Vagina (tissue), 2 donors: ENCODE measurements around the gene RIC1. TPM values are rescaled to one million over a fixed set of nuclear protein-coding genes. Genes with fewer than 3 reads are reported as not detected.

Experiments used
- DNase-seq, 2 donors: peaks; one replicate each; pipeline ENCODE4 v3.0.0-alpha.2; 2017; ENCODE audit errors: extremely low spot score in 2 of 2
- H3K27ac ChIP-seq: fragments of 200-600 bp; sonication (generic); one replicate; pipeline ENCODE4 v1.5.1; 2019
- H3K27me3 ChIP-seq: fragments of 200-600 bp; sonication (generic); one replicate; pipeline ENCODE4 v1.5.1; 2019
- H3K36me3 ChIP-seq, 2 donors: fragments of 200-600 bp; sonication (generic); one replicate each; pipeline ENCODE4 v1.5.1; 2017 to 2019
- H3K4me1 ChIP-seq: fragments of 200-600 bp; sonication (generic); one replicate; pipeline ENCODE4 v1.5.1; 2019
- H3K4me3 ChIP-seq, 2 donors: fragments of 200-600 bp; sonication (generic); 1 replicate in 1 of 2; 2 replicates in 1 of 2; pipeline ENCODE4 v1.5.1; 2016 to 2019
- H3K9me3 ChIP-seq: fragments of 200-600 bp; sonication (generic); one replicate; pipeline ENCODE4 v1.5.1; 2019
- POLR2A ChIP-seq, 2 donors: fragments of 450-650 bp; IDR thresholded peaks; one replicate each; pipeline ENCODE4 v1.6.1; 2017; ENCODE audit warnings: antibody characterized with exemption in 2 of 2, mild to moderate bottlenecking in 2 of 2, moderate library complexity in 2 of 2
- POLR2AphosphoS5 ChIP-seq, 2 donors: sonication (generic); formaldehyde crosslinking; IDR thresholded peaks; one replicate each; pipeline ENCODE4 v1.9.0; 2017; ENCODE audit warnings: antibody characterized with exemption in 2 of 2, mild to moderate bottlenecking in 2 of 2, low read depth in 1 of 2; ENCODE audit not compliant: insufficient read depth in 1 of 2
- intact Hi-C: fragments of 100-400 bp; cut with DNase I; formaldehyde crosslinking; loops from one replicate; pipeline ENCODE4 v1.15.1; 2023
- total RNA-seq: library from RNA; depleted of rRNA; stranded (reverse); fragments of >200 nt; gene quantifications from one replicate; pipeline ENCODE4 v1.2.3, GENCODE V29; 2016
- TF ChIP-seq, protein P1 (sequence below), 3 experiments: fragments of 450-650 bp in 2 of 3; fragments of 200-600 bp in 1 of 3; sonication (generic) in 1 of 3; IDR thresholded peaks; one replicate each; pipeline ENCODE4 v1.5.1; 2017 to 2019; ENCODE audit warnings: antibody characterized with exemption in 3 of 3, mild to moderate bottlenecking in 2 of 3, moderate library complexity in 2 of 3

RIC1 gene
- total RNA-seq, 1 donor from 2014 or later = 49.8 TPM

DNA sequence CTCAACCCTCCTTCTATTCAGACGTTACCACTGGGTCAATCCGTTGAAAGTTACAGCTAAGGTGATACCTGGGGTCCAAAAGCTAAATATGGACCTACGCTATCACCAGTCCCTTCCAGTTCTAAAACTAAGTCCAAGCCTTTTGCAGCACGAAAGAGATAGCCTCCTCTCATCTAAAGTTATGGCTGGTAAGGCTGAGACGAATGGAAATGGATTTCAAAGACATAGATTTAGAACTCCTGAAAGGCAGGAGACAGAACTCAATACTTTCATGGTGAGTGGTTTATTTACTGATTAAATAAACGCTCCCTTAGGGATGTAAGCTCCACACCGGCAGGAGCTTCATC is 751 bp upstream of the RIC1 start:
- intact Hi-C loops = no loop called here

DNA sequence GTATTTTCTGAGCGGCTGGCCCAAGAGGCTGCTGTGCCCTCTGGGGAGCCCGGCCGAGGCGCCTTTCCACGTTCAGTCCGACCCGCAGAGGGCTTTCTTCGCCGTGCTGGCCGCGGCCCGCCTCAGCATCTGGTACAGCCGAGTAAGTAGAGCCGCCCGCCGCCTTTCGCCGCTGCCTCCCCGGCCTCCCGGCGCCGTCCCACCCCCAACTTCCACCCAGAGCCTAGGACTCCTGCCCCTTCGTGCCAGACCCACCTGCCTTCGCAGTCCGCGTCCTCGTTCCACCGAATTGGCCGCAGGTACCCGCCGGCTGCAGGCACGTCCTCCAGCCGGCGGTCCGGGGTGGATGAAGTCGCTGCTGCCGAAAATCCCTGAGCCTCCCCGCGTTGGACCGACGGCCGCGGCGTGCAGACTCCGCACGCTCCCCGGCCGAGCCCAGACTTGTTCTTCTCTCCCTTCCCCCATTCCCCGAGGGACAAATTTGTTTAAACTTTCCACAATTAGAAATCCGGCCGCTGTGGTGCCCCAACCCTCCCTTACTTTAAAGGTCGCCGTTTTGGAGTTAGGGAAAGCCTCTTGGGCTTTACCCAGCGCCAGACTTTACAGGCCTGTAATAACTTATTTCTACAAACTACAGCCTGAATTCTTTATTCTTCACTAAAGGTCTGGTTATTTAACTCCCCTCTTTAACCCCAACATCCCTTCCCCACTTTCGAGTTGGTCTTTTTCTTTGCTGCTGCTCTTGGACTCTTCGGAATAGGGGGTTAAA is 589 bp downstream of the RIC1 start:
- DNase-seq = no peak
- Histone ChIP-seq H3K36me3 (no peaks in the 10 kb centered on the region), H3K4me3 (peak overlapping the region; percentile 83 to 87), H3K27ac (peak overlapping the region; percentile 97), H3K9me3 (no peaks in the 10 kb centered on the region), H3K4me1 (peaks cover 68% of the 10 kb centered on the region), H3K27me3 (no peaks in the 10 kb centered on the region)
- intact Hi-C loops = no loop called here
- TF ChIP-seq POLR2A (IDR thresholded peaks at IDR 0.05) = no peak
- TF ChIP-seq, protein P1, sequence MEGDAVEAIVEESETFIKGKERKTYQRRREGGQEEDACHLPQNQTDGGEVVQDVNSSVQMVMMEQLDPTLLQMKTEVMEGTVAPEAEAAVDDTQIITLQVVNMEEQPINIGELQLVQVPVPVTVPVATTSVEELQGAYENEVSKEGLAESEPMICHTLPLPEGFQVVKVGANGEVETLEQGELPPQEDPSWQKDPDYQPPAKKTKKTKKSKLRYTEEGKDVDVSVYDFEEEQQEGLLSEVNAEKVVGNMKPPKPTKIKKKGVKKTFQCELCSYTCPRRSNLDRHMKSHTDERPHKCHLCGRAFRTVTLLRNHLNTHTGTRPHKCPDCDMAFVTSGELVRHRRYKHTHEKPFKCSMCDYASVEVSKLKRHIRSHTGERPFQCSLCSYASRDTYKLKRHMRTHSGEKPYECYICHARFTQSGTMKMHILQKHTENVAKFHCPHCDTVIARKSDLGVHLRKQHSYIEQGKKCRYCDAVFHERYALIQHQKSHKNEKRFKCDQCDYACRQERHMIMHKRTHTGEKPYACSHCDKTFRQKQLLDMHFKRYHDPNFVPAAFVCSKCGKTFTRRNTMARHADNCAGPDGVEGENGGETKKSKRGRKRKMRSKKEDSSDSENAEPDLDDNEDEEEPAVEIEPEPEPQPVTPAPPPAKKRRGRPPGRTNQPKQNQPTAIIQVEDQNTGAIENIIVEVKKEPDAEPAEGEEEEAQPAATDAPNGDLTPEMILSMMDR (IDR thresholded peaks at IDR 0.05) = no peak
- TF ChIP-seq POLR2AphosphoS5 (IDR thresholded peaks at IDR 0.05; ENCODE audit: insufficient read depth in 1 of 2, low read depth in 1 of 2) = peak in 1 of 2 donors; percentile 20

More for the DNA sequence above, 751 bp upstream of the RIC1 start:
- H3K27me3 ChIP-seq = no peaks in the 10 kb centered on the region
- peak overlapping the region; percentile 97 for H3K27ac ChIP-seq
- no peaks in the 10 kb centered on the region for H3K36me3 ChIP-seq
- H3K4me3 ChIP-seq = peak overlapping the region; percentile 83 to 87
- TF ChIP-seq POLR2AphosphoS5 (IDR thresholded peaks at IDR 0.05; ENCODE audit: insufficient read depth in 1 of 2, low read depth in 1 of 2) = no peak
- TF ChIP-seq POLR2A (IDR thresholded peaks at IDR 0.05) = no peak
- TF ChIP-seq, protein P1 (IDR thresholded peaks at IDR 0.05) = no peak
- H3K9me3 ChIP-seq = no peaks in the 10 kb centered on the region
- no peak for DNase-seq
- H3K4me1 ChIP-seq = peaks cover 68% of the 10 kb centered on the region

GRCh38 chr9:5630081-5630507 is 1.2 kb downstream of the RIC1 start:
- DNase-seq = no peak
- Histone ChIP-seq H3K27me3 (no peaks in the 10 kb centered on the region), H3K36me3 (no peaks in the 10 kb centered on the region), H3K4me3 (peak overlapping the region; percentile 83 to 87), H3K9me3 (no peaks in the 10 kb centered on the region), H3K4me1 (peaks cover 68% of the 10 kb centered on the region), H3K27ac (peak overlapping the region; percentile 97)
- TF ChIP-seq, protein P1 (IDR thresholded peaks at IDR 0.05) = no peak
- TF ChIP-seq POLR2AphosphoS5 (IDR thresholded peaks at IDR 0.05; ENCODE audit: insufficient read depth in 1 of 2, low read depth in 1 of 2) (no peak), POLR2A (IDR thresholded peaks at IDR 0.05) (no peak)
- intact Hi-C loops = no loop called here

DNA sequence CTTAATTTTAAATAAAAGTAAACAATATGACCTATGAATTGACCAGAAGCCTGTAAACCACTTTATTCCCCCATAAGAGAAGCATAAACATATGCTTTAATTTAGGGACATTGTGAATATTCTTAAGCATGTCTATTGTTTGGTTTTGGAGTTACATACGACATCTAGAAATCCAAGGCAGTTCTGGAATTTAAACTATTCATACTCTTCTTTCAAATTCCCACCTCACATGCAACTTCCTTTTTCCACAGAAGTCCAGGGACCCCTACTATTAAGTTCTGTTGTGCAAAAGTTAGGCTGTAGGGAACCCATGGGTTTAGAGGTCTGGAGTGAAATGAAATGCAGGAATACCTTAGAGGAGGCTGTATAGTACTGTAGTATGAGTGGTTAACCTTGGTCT is 2.1 kb downstream of the RIC1 start:
- H3K27me3 ChIP-seq = no peaks in the 10 kb centered on the region
- peak overlapping the region; percentile 4 to 87 for H3K4me3 ChIP-seq
- no peak overlapping the region for H3K27ac ChIP-seq
- intact Hi-C loops = no loop called here
- no peak for DNase-seq
- TF ChIP-seq POLR2A (IDR thresholded peaks at IDR 0.05) = no peak
- no peak for TF ChIP-seq POLR2AphosphoS5 (IDR thresholded peaks at IDR 0.05; ENCODE audit: insufficient read depth in 1 of 2, low read depth in 1 of 2)
- peaks cover 62% of the 10 kb centered on the region for H3K4me1 ChIP-seq
- H3K9me3 ChIP-seq = no peaks in the 10 kb centered on the region
- no peaks in the 10 kb centered on the region for H3K36me3 ChIP-seq

DNA sequence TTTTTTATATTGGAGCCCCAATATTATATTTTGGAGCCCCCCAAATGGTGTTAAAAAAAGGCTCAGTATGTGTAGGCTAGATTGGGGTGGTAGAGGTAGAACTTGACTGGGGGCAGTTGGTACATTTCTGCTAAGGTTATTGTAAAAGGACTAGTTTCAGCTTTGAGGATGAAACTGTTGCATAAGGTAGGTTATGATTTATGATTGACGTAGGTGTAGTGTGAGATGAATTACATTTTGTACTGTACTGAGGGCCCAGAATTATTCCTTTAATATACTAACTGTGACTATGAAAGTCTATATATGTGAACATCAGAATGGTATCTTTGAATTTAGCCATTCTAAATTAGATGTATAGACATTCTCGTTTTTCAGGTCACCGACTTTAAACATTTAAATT is 3.6 kb downstream of the RIC1 start:
- intact Hi-C loops = no loop called here
- no peak overlapping the region for H3K4me3 ChIP-seq
- no peak for DNase-seq
- no peaks in the 10 kb centered on the region for H3K27me3 ChIP-seq
- H3K9me3 ChIP-seq = peaks cover 1% of the 10 kb centered on the region
- H3K4me1 ChIP-seq = peaks cover 47% of the 10 kb centered on the region
- no peaks in the 10 kb centered on the region for H3K36me3 ChIP-seq
- H3K27ac ChIP-seq = no peak overlapping the region
- TF ChIP-seq POLR2AphosphoS5 (IDR thresholded peaks at IDR 0.05; ENCODE audit: insufficient read depth in 1 of 2, low read depth in 1 of 2) = no peak
- no peak for TF ChIP-seq POLR2A (IDR thresholded peaks at IDR 0.05)
- TF ChIP-seq, protein P1 (IDR thresholded peaks at IDR 0.05) = no peak
